GF-D8 (cell line): Measurements from ENCODE around the gene TOX4.

Experiments used
- DNase-seq: peaks from one replicate; lab custom pipeline; 2025; lab: John Stamatoyannopoulos, UW

Gene TOX4

DNA sequence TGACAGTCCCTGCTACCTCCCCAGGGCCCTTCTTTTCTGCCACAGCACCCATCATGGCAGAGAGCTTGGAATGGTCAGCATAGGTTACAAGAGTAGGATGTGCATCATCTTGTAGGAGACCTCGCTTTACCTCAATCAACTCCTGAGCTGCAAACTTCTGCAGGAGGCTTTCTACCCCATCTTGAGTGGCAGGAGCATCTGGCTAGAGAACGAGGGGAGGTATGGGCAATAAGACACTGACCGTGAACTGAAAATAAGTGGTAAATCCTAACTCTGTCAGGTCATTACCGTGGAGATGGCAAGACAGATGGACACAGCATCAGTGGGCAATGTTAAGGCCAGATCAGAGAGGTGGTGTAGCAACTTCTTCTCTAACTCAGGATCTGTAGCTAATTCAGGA is 26.4 kb downstream of the TOX4 start:
- no peak for DNase-seq

DNA sequence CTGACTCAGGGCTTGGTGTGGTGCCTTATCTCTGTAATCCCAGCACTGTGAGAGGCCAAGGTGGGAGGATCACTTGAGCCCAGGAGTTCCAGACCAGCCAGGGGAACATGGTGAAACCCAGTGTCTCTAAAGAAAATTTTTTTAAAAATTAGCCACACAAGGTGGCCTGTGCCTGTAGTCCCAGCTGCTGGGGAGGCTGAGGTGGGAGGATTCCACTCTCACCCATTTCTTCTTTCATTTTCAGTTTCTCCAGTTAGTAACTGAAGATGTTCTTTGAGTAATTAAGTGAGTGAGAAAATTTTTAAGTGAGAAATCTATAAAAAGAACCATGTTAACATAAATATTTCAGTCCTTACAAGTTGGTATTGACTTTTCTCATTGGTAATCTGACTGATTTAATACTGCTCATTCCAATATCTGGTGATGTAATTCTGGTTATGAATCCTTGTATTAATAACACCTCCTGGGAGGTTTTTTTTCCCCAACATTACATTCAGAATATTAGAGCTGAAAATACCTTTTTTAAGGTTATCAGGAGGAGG is 28.1 kb downstream of the TOX4 start:
- DNase-seq: no peak

DNA sequence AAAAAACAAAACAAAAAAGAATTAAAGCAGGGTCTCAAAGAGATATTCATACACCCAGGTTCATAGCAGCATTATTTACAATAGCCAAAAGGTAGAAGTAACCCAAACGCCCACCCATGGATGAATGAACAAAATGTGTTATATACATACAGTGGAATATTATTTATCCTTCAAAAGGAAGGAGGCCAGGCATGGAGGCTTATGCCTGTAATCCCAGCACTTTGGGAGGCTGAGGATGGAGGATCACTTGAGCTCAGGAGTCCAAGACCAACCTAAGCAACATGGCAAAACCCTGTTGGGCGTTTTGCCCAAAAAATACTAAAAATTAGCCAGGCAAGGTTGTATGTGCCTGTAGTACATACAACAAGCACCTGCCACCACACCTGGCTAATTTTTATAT is 29.6 kb downstream of the TOX4 start:
- no peak for DNase-seq

DNA sequence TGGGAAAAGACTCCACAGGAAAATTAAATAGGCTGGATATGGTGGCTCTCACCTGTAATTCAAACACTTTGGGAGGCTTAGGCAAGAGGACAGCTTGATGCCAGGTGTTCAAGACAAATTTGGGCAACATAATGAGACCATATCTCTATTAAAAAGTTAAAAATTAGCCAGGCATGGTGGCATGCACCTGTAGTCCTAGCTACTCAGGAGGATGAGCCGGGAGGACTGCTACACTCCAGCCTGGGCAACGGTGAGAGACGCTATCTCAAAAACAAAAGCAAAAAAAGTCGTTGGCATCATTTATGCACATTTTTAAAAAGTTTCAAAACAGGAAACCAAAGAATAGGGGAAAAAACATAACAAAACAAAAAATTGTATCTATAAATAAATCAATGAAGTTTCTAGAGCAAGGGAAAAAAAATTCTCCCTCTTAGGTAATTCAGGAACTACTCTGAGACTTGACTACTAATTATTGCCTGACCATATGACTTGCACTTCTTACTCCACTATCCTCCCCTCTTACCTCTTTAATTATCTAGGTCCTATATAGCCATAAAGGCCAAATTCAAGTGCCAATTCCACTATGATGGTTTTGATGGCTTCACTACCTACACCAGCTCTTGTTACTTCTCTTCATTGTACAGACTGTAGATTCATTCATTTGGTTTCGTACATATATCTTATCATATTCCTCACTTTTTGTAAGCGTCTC is 32.6 kb downstream of the TOX4 start:
- no peak for DNase-seq

DNA sequence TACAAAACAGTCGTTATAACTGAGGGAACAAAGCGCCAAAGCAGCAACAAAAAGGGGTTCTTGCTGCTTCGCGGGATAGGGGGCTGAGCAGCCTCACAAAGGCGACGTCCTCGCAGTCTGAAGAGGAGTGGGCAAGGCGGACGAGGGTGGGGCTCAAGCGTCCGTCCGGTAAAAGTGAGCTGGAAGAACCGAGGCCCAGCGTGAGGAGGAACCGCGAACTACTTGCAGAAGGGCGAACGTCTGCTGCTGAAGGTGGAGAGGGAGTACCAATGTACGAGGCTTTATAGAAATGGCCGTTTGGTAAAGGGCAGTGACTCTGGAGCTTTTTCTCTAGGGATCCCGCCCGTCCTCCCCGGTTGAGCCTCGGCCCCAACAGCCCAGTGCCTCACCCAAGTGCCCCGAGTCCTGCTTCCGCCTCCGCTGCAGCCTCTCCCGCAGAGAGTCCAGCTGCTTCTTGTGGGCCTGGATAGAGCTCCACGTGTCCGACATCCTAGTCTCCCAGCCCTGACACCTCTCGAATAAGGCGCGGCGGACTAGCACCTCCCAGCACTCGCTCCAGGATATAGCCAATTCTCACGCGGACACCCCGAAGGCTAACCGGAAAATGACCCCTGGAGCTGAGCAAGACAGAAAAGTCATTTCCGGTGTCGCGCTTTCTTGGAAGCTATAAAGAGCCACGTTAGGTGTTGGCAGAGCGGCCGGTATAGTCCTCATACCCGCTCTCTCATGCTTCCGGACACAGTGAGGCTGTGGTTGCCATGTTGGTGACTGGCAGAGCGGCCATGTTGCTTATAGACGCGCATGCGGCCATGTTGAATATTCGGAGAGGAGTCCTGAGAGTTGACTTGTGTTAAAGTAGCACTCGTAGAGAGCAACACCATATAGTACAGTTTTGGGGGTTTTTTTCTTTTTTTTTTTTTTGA is 34.0 kb downstream of the TOX4 start, which contains the start of gene METTL3:
METTL3 (minus strand) TSS at position 606 of the 923 bp plus-strand sequence; CDS start at position 489, 117 bp downstream.
- DNase-seq: peak; percentile 95

DNA sequence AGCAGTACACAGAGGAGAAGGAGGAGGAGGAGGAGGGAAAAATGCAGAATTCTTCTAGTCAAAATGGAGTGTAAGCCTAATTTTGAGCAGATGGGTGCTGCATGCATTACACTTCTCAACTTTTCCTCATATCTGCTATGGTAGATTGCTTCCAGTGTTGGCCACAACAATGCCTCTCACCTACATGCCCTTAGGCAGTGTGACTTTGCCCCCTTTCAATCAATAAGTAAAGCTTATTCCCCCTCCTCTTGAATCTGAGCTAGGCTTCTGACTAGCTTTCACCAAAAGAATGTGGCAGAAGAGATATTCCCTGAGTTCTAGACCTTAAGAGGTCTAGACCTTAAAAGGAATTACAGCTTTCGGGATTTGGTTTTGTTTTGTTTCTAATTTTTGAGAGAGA is 37.3 kb downstream of the TOX4 start:
- DNase-seq: no peak

DNA sequence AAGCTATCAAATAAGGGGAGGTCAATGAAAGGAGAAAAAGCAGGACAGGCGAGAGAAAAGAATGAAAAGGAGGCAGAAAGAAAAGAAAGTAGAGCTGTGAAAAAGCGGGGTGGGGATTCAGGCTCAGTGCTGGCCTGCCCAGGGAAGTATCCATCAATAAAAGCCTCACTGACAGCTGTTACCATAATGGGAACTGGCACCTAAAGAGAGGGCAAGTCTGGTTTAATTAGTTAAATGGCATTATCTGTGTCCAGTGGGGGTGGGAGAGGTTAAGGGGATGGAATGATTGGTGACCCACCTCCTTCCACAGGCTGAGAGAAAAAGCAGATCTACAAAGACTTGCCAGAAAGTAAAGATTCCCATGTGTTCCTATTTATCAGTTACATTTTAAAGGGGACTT is 41.7 kb downstream of the TOX4 start:
- no peak for DNase-seq

DNA sequence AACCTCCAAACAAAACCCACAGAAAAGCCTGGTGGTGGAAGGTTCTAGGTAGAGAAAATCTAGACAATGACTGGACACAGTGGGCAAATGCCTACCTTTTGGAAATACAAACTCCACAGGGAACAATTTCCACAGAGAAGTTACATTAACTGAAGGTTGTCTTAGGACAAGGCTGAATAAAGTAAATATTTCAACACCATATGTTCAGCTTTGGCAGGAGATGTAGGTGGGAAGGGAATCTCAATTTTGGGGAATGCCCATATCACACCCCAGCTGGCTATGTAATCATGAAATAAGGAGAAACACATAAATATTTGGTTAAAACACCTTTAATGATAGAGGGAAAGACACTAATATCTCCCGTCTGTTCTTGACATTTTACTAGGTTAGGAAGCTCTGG is 43.8 kb downstream of the TOX4 start:
- no peak for DNase-seq

DNA sequence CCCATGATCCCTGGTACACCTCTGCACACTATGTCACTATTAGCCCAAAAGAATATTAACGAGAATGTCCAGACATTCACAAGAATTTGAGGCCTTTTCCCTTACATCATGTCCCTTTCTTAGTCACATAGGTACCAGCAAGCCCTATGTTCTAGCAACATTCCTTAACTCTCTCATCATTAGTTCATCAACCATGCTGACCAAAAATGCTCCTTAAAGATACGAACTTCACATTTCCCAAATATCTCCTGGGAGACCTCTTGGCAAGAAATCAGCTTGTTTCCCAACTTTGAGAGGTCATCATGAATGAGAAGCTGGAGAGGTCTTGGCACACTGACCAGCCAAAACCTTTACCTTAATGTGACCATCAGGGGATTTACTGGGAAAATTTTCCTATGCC is 44.5 kb downstream of the TOX4 start:
- DNase-seq: no peak

DNA sequence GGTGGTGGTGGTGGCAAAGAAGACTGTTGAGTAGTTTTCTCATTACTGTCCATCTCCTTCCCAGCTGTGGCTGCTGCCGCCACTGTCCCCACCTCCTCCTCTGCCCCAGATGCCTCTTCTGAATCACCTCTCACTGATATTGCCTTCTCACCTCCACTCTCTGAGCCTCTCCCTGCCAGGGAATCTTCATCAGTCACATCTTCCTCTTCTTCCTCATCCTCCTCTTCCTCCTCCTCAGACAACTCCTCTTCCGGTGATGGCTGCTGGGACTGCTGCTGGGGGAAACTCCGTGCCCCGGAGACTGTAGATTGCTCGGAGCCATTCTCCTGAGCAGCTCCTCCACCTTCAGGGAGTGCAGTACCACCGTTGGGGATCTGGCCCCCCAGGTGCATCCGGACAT is 46.2 kb downstream of the TOX4 start:
- DNase-seq: no peak

DNA sequence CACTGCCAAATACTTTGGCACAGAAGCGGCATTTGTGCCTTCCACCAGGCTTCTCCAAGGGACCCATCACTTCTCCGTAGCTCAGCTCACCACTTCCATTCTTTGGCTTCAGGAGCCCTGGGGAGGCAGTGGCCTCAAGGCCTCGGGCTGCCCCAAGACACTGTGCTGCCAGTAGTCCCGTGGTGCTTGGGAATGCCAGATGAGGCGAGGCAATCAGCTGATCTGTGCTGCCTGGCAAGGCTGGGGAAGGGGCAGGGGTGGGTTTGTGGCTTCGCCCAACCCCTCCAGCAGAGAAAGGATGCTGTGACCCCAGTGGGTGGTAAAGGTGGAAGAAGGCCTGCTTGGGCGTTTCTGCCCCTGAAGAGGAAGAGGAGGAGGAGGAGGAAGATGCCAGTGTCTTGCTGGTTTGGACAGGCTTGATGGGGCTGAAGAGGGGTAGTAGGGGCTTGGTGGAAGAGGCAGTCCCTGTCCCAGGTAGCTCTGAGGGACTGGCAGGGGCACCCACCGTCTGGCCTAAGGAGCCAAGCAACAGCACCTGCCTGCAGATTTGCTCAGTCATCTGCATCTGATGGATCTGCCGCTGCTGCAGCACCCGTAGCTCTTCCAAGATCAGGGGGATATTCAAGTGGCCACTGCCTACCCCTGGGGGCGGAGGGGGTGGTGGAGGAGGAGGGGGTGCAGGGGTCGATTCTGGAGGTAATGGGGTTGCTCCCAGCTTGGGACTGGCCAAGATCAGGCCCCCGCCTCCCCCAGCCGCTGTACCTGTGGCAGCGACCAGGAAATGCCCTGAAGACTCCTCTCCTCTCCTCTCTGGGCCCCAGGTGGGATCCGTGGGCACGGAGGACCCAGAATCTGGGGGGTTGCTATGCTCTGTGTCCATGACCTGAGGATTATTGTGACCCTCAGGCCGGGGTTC is 47.8 kb downstream of the TOX4 start:
- no peak for DNase-seq

DNA sequence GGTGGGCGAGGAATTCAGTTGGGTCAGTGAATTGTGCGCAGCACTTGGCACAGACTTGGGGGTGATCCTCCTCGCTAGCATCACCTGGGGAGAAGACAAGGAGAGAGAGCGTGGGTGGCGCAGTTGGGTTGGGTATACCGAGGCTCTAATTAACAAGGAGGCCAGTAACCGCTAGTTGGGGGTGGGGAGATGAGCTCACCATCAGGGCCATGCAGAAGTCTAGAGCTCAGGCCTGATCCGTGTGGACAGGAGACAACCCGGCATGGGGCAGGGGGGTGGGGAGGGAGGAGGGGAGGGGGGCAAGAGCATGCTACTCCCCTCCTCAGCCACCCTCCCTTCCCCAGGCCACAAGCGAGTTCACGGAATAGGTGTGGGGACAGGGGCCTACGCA is 48.6 kb downstream of the TOX4 start:
- DNase-seq: no peak

DNA sequence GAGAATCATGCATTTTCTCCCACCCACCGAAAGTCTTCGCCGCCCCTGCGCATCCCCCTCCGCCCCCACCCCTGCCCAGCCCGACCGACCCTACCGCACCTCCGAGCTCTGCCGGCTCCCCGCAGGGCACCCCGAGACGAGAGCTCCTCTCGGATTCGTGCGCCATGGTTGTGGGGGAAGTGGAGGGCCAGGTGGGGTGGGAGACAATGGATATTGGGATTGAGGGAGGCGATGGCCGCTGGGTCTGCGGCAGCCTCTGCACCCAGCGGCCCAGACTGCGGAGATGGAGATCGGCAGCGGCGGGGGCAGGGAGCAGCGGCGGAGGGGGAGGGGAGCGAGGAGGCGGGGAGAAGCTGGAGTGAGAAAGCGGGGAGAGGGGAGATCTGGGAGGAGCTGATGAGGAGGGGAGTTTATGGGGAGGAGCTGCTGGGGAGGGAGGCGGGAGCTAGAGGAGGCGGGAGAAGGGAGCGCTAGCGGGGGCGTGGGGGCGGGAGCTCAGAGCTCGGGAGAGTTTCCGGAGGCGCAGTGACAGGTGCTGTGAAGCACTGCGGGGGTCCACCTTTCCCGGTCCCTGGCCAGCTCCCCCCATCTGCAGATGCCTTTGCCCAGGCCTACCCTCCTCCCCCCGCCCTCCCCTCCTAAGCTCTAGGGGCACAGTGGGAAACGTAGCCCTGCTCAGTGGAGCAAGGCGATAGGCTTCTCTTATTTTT is 49.1 kb downstream of the TOX4 start, which contains the start of gene SALL2:
SALL2 (minus strand) TSS at position 385 of the 710 bp plus-strand sequence; CDS start at position 166, 219 bp downstream.
- DNase-seq: no peak

DNA sequence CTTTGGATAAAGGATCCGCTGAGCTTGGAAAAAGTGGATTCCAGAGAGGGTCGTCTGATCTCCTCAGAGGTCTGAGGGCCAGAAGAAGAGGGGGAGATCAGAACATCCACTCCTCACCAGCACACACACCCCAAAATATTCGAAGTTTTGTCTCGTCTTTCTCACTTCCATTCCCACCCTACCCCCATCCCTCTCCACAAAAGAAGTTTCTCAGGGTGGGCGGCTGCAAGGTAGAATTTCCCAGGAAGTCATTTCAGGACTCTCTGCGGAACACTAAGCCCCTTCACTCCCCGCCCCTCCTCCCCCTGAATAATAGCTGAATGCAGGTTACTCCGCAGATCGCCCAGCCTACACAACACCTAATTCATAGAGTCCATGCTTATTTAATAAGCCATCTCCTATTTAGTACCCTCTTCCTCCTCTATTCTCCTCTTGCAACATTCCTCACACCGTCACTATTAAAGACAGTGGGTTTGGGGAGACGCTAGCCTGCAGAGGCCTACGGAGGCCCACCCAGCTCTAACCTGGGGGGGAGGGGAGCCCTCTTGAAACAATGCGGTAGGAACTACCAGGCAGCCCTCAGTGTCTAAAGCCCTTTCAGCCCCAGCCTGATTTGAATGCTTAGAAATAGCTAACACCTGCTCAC is 49.8 kb downstream of the TOX4 start:
- no peak for DNase-seq

DNA sequence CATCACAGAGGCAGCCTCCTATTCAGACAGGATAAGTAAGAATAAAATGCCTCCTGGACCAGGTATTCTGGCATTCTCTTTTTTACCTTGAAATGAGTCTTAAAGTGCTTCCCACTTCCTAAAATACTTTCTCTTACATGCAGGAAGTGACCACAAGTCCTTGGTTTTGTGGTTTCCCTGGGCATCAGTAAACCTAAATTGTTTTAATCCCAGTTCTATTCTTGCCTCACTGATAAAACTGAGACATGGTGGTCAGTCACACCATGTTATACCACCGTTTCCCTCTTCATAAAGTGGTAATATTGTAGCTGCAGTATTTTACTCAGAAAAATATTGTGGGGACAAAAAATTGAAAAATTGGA is 50.3 kb downstream of the TOX4 start:
- no peak for DNase-seq

DNA sequence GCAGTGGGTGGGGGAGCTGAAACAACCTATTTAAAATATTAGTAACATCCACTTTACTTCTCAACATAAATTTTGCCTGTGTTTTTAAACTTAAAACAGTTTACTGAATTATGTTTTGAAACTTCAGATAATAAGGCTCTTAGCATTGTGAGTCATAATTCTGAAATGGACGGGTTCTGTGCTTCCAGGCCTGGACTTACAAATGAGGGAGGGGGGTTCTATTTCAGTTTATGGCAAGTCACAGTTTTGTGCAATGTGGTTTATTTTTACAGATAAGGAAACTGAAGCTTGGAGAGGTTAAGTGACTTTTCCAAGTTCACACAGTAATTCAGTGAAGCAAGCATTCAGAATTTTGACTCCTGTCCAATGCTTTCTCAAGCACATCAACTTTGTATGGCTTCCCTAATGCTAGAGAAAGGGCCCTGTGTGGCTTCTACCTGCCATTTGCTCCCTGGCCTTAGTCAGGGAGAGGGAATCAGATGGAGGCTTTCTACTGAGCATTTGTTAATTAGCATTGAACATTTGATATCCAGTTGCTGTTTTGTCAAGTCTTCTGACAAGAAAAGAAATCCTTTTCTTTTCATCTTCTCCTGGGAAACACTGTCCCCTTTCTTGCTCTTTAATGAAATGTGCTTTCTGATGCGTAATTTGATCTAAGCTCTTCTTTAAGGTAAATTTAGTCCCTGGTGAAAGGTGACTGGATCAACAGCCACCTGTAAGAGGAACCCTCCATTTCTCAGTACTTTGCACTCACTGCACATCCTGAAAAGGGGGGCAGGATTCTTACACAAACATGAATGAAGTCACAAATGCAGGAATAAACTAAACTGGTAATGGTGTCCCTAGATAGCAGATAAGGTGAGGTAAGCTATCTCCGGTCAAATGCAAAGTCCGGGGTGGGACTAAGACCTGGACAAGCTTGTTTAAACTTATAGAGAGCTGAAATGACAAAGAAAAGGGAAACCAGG is 51.7 kb downstream of the TOX4 start:
- no peak for DNase-seq

DNA sequence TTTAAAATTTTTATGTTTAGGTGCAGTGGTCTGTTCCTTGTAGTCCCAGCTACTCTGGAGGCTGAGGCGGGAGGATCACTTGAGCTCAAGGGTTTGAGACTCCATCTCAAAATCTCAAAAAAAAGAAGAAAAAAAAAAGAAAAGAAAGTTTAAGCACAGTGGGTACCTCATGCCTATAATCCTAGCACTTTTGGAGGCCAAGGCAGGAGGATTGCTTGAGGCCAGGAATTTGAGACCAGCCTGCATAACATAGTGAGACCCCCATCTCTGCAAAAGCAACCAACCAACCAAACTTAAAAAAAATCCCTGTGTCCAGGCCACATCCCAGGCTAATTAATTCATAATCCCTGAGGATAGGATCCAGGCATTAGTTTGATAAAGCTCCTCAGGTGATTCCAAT is 52.5 kb downstream of the TOX4 start:
- DNase-seq: no peak

DNA sequence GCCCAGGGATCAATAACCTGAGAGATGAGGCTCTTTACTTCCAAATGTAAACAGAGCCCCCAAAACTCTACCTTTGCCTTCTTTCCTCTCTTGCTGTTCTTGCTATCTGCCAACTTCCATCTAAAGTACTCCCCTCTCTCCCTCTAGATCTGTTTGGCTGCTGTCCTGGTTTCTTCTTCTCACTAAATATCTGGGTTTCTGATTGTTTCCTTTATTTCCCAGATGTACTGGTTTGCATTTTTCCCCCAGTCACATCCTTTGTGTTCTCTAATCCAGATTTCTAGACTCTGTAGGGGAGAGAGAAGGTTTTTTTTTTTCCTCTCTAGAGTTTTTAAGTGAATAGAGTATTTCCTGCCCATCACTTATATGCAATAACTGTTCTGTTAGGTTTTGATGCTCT is 56.3 kb downstream of the TOX4 start:
- no peak for DNase-seq

DNA sequence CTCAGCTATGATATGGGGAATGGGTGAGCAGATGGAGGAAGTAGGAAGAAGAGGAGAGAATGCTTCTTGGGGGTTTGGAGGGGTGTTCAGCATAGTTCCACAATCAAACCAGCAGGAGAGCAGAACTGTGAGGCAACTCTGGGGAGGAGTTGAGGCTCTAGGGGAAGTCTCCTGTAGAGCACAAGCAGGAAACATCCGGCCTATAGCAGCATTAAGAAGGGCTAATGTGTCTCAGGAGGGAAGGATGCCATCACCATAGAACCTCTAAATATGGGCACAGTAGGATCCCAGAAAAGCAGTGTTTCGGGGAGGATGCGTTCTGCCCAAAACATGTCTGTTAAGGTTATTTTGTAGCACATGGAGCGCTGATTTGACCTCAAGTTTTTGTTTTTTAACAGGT is 57.6 kb downstream of the TOX4 start:
- no peak for DNase-seq
